Astrocyte (in vitro differentiated cells and primary cell): Measurements from ENCODE around the gene TAGLN2.

ENCODE experiments used
- CTCF ChIP-seq: IDR thresholded peaks from 2 replicates; pipeline ENCODE4 v1.5.1; 2011; ENCODE audit warnings: low read depth, mild to moderate bottlenecking, inconsistent platforms, low read length, moderate library complexity; ENCODE audit not compliant: insufficient read depth
- EZH2 ChIP-seq: IDR thresholded peaks from 2 replicates; pipeline ENCODE4 v1.6.1; 2012; ENCODE audit warnings: mild to moderate bottlenecking, low read length, inconsistent platforms; ENCODE audit not compliant: insufficient read depth

DNA sequence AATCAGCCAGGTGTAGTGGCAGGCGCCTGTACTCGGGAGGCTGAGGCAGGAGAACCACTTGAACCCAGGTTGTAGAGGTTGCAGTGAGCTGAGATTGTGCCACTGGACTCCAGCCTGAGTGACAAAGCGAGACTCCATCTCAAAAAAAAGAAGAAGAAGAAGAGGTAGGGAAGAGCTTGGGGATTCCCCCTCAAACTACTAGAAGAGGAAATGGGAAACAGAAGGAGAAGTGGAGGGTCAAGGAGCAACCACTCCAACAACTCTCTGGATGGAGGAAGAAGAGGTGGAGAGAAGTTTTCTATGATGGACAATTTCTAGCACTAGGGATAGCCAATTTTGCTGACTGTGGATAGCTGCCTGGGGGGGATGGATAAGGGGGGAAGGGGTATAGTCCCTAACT lies 43.6 kb upstream of the TAGLN2 start:
- TF ChIP-seq CTCF = no peak
- no peak for TF ChIP-seq EZH2
